Measurements from ENCODE around the gene SLC4A2.

Gene SLC4A2

DNA sequence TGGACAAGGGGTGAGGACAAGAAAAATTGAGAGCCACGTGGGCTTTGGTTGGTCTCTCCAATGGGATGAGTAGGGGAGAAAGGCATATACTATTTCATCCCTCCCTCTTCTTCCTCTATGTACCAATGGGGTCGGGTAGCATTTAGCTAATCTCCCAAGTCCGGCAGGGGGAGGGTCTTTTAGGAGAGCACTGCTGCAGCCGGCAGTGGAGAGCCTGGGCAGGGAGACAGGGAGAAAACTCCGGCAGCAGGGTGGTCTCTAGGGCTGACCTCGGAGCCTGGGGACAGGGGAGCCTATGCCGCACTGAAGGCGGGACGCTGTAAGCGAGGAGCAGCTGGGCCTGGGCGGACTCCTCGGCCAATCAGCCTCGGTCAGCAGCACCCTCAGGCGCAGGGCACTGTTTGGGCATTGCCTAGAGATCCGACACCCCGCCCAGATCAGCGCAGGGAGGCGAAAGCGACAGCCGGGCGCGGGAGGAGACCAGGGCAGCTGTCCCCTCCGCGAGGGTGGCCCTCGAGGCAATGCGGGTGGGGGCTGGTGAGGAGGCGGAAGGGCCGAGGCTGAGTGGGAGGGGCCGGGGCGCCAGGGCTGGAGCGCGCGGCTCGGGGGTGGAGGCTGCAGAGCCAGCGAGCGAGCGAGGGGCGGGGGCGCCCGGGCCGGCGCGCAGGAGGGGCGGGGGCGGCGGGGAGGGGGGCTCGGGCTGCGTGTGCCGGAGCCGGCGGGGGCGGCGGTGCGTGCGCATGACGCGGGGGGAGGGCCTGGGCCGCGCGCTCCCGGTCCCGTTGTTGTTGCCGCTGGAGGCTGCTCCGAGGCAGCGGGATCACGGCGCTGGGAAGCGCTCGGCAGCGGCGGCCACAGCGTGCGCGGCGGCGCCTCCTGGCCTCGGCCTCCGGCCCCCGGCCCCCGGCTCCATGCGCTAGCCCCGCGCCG is 26.6 kb downstream of the SLC4A2 start, which contains the start of gene AGAP3:
Gene AGAP3 (plus strand): TSS at position 785 of the 930 bp plus-strand sequence. CDS start 267 bp downstream, outside the sequence.
- H3K4me1 ChIP-seq (ENCODE audit: control insufficient read depth in 2 of 2, insufficient read depth in 1 of 2, low read depth in 1 of 2, low read length in 2 of 2), result peaks cover 42 to 43% of the 10 kb centered on the region in 2 donors
- peak within 1 kb of the TSS; percentile 38 for H4K91ac ChIP-seq (ENCODE audit: low read depth, low read length, poor library complexity)
- H2BK120ac ChIP-seq (ENCODE audit: low read depth, low read length), result peak within 1 kb of the TSS; percentile 38
- H3K4me3 ChIP-seq (ENCODE audit: low read length in 2 of 2), result peak within 1 kb of the TSS; percentile 90 to 95
- H3K23ac ChIP-seq (ENCODE audit: low read depth, low read length, poor library complexity), result peak within 1 kb of the TSS; percentile 95
- H2BK5ac ChIP-seq (ENCODE audit: low read length), result peak within 1 kb of the TSS; percentile 68
- H3K36me3 ChIP-seq (replicated peaks in 1 of 2; ENCODE audit: control insufficient read depth in 2 of 2, insufficient read depth in 2 of 2, low read length in 2 of 2), result peaks cover 0 to 24% of the 10 kb centered on the region in 2 donors
- peak within 1 kb of the TSS; percentile 50 for H3K14ac ChIP-seq (ENCODE audit: low read length)
- peak within 1 kb of the TSS; percentile 99 for H3K18ac ChIP-seq (ENCODE audit: low read length)
- H3K9me3 ChIP-seq (replicated peaks in 1 of 2; ENCODE audit: control insufficient read depth in 2 of 2, insufficient read depth in 1 of 2, low read depth in 1 of 2, low read length in 2 of 2), result no peaks in the 10 kb centered on the region
- peak within 1 kb of the TSS; percentile 99 for H2AFZ ChIP-seq (ENCODE audit: low read length)
- H3K27me3 ChIP-seq (ENCODE audit: control insufficient read depth in 3 of 3, insufficient read depth in 3 of 3, low read depth in 1 of 3, low read length in 3 of 3), result peaks cover 0 to 6% (median 0%) of the 10 kb centered on the region in 3 experiments
- H4K8ac ChIP-seq (ENCODE audit: low read depth, low read length), result no peak within 1 kb of the TSS
- H3K9ac ChIP-seq (ENCODE audit: low read depth, low read length, poor library complexity), result peak within 1 kb of the TSS; percentile 97
- H2AK5ac ChIP-seq (ENCODE audit: low read depth, low read length), result peak within 1 kb of the TSS; percentile 79
- H3K79me1 ChIP-seq (ENCODE audit: low read depth, low read length), result peaks cover 16% of the 10 kb centered on the region
- peak within 1 kb of the TSS; percentile 100 for H3K4me2 ChIP-seq (ENCODE audit: insufficient read depth, low read length, poor library complexity, severe bottlenecking)
- DNase-seq (ENCODE audit: low spot score), result peak; percentile 85
- peak within 1 kb of the TSS; percentile 95 for H3K27ac ChIP-seq (replicated peaks; ENCODE audit: low read length)
- H2BK12ac ChIP-seq (ENCODE audit: low read length), result no peak within 1 kb of the TSS
- H2BK15ac ChIP-seq (ENCODE audit: low read length), result peak within 1 kb of the TSS; percentile 34
- no CpG with 5 or more reads among the region's 84 CpGs for WGBS, 2 donors (ENCODE audit: extremely low coverage in 2 of 2, insufficient read length in 2 of 2, insufficient replicate concordance in 1 of 2)
- no peak within 1 kb of the TSS for H3K4ac ChIP-seq (ENCODE audit: low read length)

DNA sequence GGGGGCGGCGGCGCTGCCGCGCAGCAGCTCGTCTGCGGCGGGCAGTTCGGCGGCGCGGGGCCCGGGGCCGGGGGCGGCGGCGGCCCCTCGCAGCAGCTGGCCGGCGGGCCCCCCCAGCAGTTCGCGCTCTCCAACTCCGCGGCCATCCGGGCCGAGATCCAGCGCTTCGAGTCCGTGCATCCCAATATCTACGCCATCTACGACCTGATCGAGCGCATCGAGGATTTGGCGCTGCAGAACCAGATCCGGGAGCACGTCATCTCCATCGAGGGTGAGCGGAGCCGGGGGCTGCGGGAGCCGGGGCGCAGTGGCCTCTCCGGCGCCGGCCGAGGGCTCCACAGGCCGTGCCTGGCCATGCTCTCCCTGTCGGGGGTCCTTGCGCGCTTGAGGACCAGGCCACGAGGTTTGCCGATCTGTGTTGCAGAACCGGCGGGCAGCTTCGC is 27.4 kb downstream of the SLC4A2 start:
- Histone ChIP-seq H3K4me1 (ENCODE audit: control insufficient read depth in 2 of 2, insufficient read depth in 1 of 2, low read depth in 1 of 2, low read length in 2 of 2) (peaks cover 37% of the 10 kb centered on the region in 2 donors), H3K79me1 (ENCODE audit: low read depth, low read length) (peaks cover 18% of the 10 kb centered on the region), H3K36me3 (replicated peaks in 1 of 2; ENCODE audit: control insufficient read depth in 2 of 2, insufficient read depth in 2 of 2, low read length in 2 of 2) (peaks cover 0 to 26% of the 10 kb centered on the region in 2 donors), H3K23ac (ENCODE audit: low read depth, low read length, poor library complexity) (peak overlapping the region; percentile 95), H3K18ac (ENCODE audit: low read length) (peak overlapping the region; percentile 98), H2BK5ac (ENCODE audit: low read length) (peak overlapping the region; percentile 68), H3K4ac (ENCODE audit: low read length) (no peak overlapping the region), H4K8ac (ENCODE audit: low read depth, low read length) (no peak overlapping the region), H3K4me2 (ENCODE audit: insufficient read depth, low read length, poor library complexity, severe bottlenecking) (peak overlapping the region; percentile 97), H2BK120ac (ENCODE audit: low read depth, low read length) (peak overlapping the region; percentile 26), H3K27ac (replicated peaks; ENCODE audit: low read length) (peak overlapping the region; percentile 87), H3K9me3 (replicated peaks in 1 of 2; ENCODE audit: control insufficient read depth in 2 of 2, insufficient read depth in 1 of 2, low read depth in 1 of 2, low read length in 2 of 2) (no peaks in the 10 kb centered on the region), H3K14ac (ENCODE audit: low read length) (peak overlapping the region; percentile 50), H3K4me3 (ENCODE audit: low read length in 2 of 2) (peak overlapping the region; percentile 90 to 95), H2AFZ (ENCODE audit: low read length) (peak overlapping the region; percentile 68), H3K9ac (ENCODE audit: low read depth, low read length, poor library complexity) (peak overlapping the region; percentile 97), H2BK12ac (ENCODE audit: low read length) (no peak overlapping the region), H2AK5ac (ENCODE audit: low read depth, low read length) (peak overlapping the region; percentile 79), H3K27me3 (ENCODE audit: control insufficient read depth in 3 of 3, insufficient read depth in 3 of 3, low read depth in 1 of 3, low read length in 3 of 3) (peaks cover 0 to 6% (median 0%) of the 10 kb centered on the region in 3 experiments), H4K91ac (ENCODE audit: low read depth, low read length, poor library complexity) (peak overlapping the region; percentile 38), H2BK15ac (ENCODE audit: low read length) (peak overlapping the region; percentile 34)
- no CpG with 5 or more reads among the region's 56 CpGs for WGBS, 2 donors (ENCODE audit: extremely low coverage in 2 of 2, insufficient read length in 2 of 2, insufficient replicate concordance in 1 of 2)
- DNase-seq (ENCODE audit: low spot score), result no peak

DNA sequence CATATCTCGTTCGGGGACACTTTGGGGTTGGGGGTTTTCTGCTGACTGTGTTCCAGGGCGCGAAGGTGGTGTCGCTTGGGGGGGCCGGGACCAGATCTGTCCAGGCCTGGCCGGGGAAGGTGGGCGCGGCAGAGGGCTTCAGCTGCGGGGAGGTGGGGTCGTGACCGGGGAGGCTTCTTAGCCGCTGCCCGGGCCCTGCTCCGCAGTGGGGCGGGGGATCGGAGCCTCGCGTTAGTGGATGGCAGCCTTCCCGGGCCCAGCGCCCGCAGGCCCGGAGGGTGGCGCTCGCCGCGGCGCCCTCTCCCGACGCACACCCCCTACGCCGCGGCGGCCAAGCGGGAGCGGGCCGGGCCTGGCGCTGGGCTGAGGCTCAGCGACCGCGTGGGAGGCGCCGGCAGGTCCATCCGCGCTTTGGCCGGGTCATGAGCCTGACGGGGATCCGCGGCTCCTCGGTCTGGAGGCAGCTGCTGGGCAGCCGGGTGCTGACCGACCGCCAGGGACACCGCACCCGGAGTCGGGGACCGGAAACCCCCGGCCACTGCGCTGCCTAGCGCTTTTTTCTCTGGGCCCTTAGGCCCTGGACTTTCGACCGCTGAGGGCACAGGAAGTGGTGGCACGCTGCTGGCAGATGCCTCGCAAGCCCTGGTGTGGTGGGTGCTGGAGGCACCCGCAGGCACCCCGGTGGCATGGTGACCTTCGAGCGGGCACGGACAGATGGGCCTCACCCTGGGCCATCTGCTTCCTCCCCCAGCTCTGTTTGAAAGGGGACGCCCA is 28.0 kb downstream of the SLC4A2 start:
- H3K4me3 ChIP-seq (ENCODE audit: low read length in 2 of 2), result peak overlapping the region; percentile 90 to 95
- H2BK15ac ChIP-seq (ENCODE audit: low read length), result peak overlapping the region; percentile 34
- H3K18ac ChIP-seq (ENCODE audit: low read length), result peak overlapping the region; percentile 98
- WGBS, 2 donors (ENCODE audit: extremely low coverage in 2 of 2, insufficient read length in 2 of 2, insufficient replicate concordance in 1 of 2), result no CpG with 5 or more reads among the region's 70 CpGs
- peak overlapping the region; percentile 95 for H3K23ac ChIP-seq (ENCODE audit: low read depth, low read length, poor library complexity)
- peak overlapping the region; percentile 38 for H4K91ac ChIP-seq (ENCODE audit: low read depth, low read length, poor library complexity)
- peak overlapping the region; percentile 79 for H2AK5ac ChIP-seq (ENCODE audit: low read depth, low read length)
- no peak overlapping the region for H2BK12ac ChIP-seq (ENCODE audit: low read length)
- peaks cover 17% of the 10 kb centered on the region for H3K79me1 ChIP-seq (ENCODE audit: low read depth, low read length)
- H3K36me3 ChIP-seq (replicated peaks in 1 of 2; ENCODE audit: control insufficient read depth in 2 of 2, insufficient read depth in 2 of 2, low read length in 2 of 2), result peaks cover 2 to 29% of the 10 kb centered on the region in 2 donors
- H3K14ac ChIP-seq (ENCODE audit: low read length), result peak overlapping the region; percentile 50
- H2BK5ac ChIP-seq (ENCODE audit: low read length), result peak overlapping the region; percentile 68
- peaks cover 0 to 6% (median 0%) of the 10 kb centered on the region in 3 experiments for H3K27me3 ChIP-seq (ENCODE audit: control insufficient read depth in 3 of 3, insufficient read depth in 3 of 3, low read depth in 1 of 3, low read length in 3 of 3)
- H3K4me1 ChIP-seq (ENCODE audit: control insufficient read depth in 2 of 2, insufficient read depth in 1 of 2, low read depth in 1 of 2, low read length in 2 of 2), result peaks cover 31 to 34% of the 10 kb centered on the region in 2 donors
- no peak overlapping the region for H4K8ac ChIP-seq (ENCODE audit: low read depth, low read length)
- peak overlapping the region; percentile 97 for H3K9ac ChIP-seq (ENCODE audit: low read depth, low read length, poor library complexity)
- peak overlapping the region; percentile 97 for H3K4me2 ChIP-seq (ENCODE audit: insufficient read depth, low read length, poor library complexity, severe bottlenecking)
- no peak for DNase-seq (ENCODE audit: low spot score)
- H3K4ac ChIP-seq (ENCODE audit: low read length), result no peak overlapping the region
- H2BK120ac ChIP-seq (ENCODE audit: low read depth, low read length), result peak overlapping the region; percentile 26
- H2AFZ ChIP-seq (ENCODE audit: low read length), result peak overlapping the region; percentile 68
- H3K9me3 ChIP-seq (replicated peaks in 1 of 2; ENCODE audit: control insufficient read depth in 2 of 2, insufficient read depth in 1 of 2, low read depth in 1 of 2, low read length in 2 of 2), result no peaks in the 10 kb centered on the region
- H3K27ac ChIP-seq (replicated peaks; ENCODE audit: low read length), result no peak overlapping the region
